Measurements from ENCODE around the gene CMSS1. TPM values are rescaled to one million over a fixed set of nuclear protein-coding genes. Genes with fewer than 3 reads are reported as not detected.

The CMSS1 gene
- total and polyA plus RNA-seq, 2 donors (not counting 1 experiment from before 2014, with no cell fraction given), result 7.3 to 22.8 TPM

DNA sequence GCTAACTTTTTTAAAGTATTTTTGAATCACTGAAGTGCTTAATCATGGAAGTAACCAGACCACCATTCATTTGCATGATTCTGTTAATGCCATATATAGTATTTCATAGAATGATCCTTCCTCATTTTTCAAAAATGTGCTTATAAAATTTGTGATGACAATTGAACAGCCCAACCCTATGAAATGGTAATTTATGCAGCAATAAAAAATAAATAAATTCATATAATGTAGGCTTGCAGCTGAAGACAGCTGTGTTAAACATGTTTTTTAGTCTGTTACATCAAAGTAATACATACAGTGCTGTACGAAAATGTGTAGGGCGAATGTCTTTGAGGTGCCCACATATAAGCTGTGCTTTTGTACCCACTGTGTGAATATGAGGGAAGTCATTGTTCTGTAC lies 165.0 kb downstream of the CMSS1 start:
- no peak overlapping the region for H3K27ac Mint-ChIP-seq
- H3K27me3 Mint-ChIP-seq, result no peaks in the 10 kb centered on the region
- no peak overlapping the region for H3K4me3 Mint-ChIP-seq
- H4K20me1 ChIP-seq (ENCODE audit: control insufficient read depth, insufficient read depth, low read length, poor library complexity, severe bottlenecking), result no peaks in the 10 kb centered on the region
- ChIA-PET CTCF (interaction anchor here (0.7 kb wide), 1 partner anchor 161 kb away, joined by 3 read pairs; no protein-coding TSS in a partner anchor), POLR2A (no interaction called here)
- H2AFZ ChIP-seq (ENCODE audit: insufficient read depth, low read depth, low read length, poor library complexity, severe bottlenecking), result no peak overlapping the region
- peaks cover 0 to 5% (median 0%) of the 10 kb centered on the region in 3 donors for H3K9me3 ChIP-seq (ENCODE audit: control extremely low read depth in 1 of 3, control insufficient read depth in 2 of 3, insufficient read depth in 1 of 3, low read length in 2 of 3)
- peaks cover 6% of the 10 kb centered on the region for H3K4me1 Mint-ChIP-seq
- no peak overlapping the region for H3K27ac ChIP-seq (ENCODE audit: low read length in 2 of 2)
- no peaks in the 10 kb centered on the region for H3K36me3 ChIP-seq (replicated peaks in 1 of 2; ENCODE audit: control extremely low read depth in 1 of 2, control insufficient read depth in 1 of 2, extremely low read depth in 1 of 2, insufficient read depth in 2 of 2, low read length in 1 of 2)
- intact Hi-C loops (cut with micrococcal nuclease), result no loop called here
- TF ChIP-seq, protein P1, sequence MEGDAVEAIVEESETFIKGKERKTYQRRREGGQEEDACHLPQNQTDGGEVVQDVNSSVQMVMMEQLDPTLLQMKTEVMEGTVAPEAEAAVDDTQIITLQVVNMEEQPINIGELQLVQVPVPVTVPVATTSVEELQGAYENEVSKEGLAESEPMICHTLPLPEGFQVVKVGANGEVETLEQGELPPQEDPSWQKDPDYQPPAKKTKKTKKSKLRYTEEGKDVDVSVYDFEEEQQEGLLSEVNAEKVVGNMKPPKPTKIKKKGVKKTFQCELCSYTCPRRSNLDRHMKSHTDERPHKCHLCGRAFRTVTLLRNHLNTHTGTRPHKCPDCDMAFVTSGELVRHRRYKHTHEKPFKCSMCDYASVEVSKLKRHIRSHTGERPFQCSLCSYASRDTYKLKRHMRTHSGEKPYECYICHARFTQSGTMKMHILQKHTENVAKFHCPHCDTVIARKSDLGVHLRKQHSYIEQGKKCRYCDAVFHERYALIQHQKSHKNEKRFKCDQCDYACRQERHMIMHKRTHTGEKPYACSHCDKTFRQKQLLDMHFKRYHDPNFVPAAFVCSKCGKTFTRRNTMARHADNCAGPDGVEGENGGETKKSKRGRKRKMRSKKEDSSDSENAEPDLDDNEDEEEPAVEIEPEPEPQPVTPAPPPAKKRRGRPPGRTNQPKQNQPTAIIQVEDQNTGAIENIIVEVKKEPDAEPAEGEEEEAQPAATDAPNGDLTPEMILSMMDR (IDR thresholded peaks at IDR 0.05), result no peak
- TF ChIP-seq EZH2 (IDR thresholded peaks at IDR 0.05; ENCODE audit: borderline replicate concordance, insufficient read depth, low read depth, low read length, poor library complexity, severe bottlenecking), result no peak
- H3K79me2 ChIP-seq (ENCODE audit: control insufficient read depth, insufficient read depth, low read length), result no peaks in the 10 kb centered on the region
- no peaks in the 10 kb centered on the region for H3K27me3 ChIP-seq (replicated peaks in 1 of 4; ENCODE audit: control extremely low read depth in 1 of 4, control insufficient read depth in 3 of 4, insufficient read depth in 4 of 4, low read length in 3 of 4)
- H3K4me2 ChIP-seq (replicated peaks; ENCODE audit: low read depth, low read length, poor library complexity, severe bottlenecking), result no peak overlapping the region
- H3K9ac ChIP-seq (ENCODE audit: low read length), result no peak overlapping the region
- DNase-seq, result no peak
- H3K4me1 ChIP-seq (ENCODE audit: control insufficient read depth in 2 of 2, insufficient read depth in 2 of 2, low read length in 2 of 2), result peaks cover 0 to 7% of the 10 kb centered on the region in 2 donors
- ATAC-seq (ENCODE audit: low read depth), result no peak
- no peak overlapping the region for H3K4me3 ChIP-seq (ENCODE audit: control extremely low read depth in 1 of 5, extremely low read depth in 1 of 5, insufficient read depth in 1 of 5, low read depth in 2 of 5, low read length in 4 of 5)
- no CpG with 5 or more reads among the region's 2 CpGs for WGBS (ENCODE audit: insufficient coverage)
- H3K9me3 Mint-ChIP-seq (ENCODE audit: insufficient read depth), result no peaks in the 10 kb centered on the region

DNA sequence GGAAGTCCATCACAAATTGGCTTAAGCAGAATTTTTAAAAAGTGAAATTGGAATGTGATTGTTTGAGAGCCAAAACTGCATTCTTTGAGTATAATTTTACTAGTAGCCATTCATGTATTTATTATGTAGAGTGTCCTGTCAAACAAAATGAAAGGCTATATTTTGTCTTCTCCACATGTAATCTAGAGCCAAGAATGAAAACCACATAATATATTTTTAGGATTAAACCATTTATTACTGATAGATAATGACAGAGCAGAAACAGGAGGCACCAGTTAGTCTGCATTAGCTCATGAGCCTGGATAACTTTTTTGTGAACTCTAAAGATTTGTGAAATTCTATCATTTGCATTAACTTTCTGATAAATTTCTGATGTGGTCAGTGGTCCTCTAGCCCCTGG lies 166.5 kb downstream of the CMSS1 start:
- peaks cover 0 to 7% of the 10 kb centered on the region in 2 donors for H3K4me1 ChIP-seq (ENCODE audit: control insufficient read depth in 2 of 2, insufficient read depth in 2 of 2, low read length in 2 of 2)
- H3K4me3 ChIP-seq (ENCODE audit: control extremely low read depth in 1 of 5, extremely low read depth in 1 of 5, insufficient read depth in 1 of 5, low read depth in 2 of 5, low read length in 4 of 5), result no peak overlapping the region
- ATAC-seq (ENCODE audit: low read depth) (no peak), DNase-seq (no peak)
- no peak overlapping the region for H3K27ac ChIP-seq (ENCODE audit: low read length in 2 of 2)
- H3K79me2 ChIP-seq (ENCODE audit: control insufficient read depth, insufficient read depth, low read length), result no peaks in the 10 kb centered on the region
- intact Hi-C loops (cut with micrococcal nuclease), result no loop called here
- Mint-ChIP-seq H3K27ac (no peak overlapping the region), H3K4me3 (no peak overlapping the region), H3K27me3 (no peaks in the 10 kb centered on the region), H3K4me1 (peaks cover 7% of the 10 kb centered on the region), H3K9me3 (ENCODE audit: insufficient read depth) (no peaks in the 10 kb centered on the region)
- POLR2A ChIA-PET, result no interaction called here
- TF ChIP-seq, protein P1 (IDR thresholded peaks at IDR 0.05), result no peak
- no peak for TF ChIP-seq EZH2 (IDR thresholded peaks at IDR 0.05; ENCODE audit: borderline replicate concordance, insufficient read depth, low read depth, low read length, poor library complexity, severe bottlenecking)
- no peak overlapping the region for H2AFZ ChIP-seq (ENCODE audit: insufficient read depth, low read depth, low read length, poor library complexity, severe bottlenecking)
- H3K4me2 ChIP-seq (replicated peaks; ENCODE audit: low read depth, low read length, poor library complexity, severe bottlenecking), result no peak overlapping the region
- no peaks in the 10 kb centered on the region for H3K27me3 ChIP-seq (replicated peaks in 1 of 4; ENCODE audit: control extremely low read depth in 1 of 4, control insufficient read depth in 3 of 4, insufficient read depth in 4 of 4, low read length in 3 of 4)
- H4K20me1 ChIP-seq (ENCODE audit: control insufficient read depth, insufficient read depth, low read length, poor library complexity, severe bottlenecking), result no peaks in the 10 kb centered on the region
- CTCF ChIA-PET, result no interaction called here
- no peaks in the 10 kb centered on the region for H3K36me3 ChIP-seq (replicated peaks in 1 of 2; ENCODE audit: control extremely low read depth in 1 of 2, control insufficient read depth in 1 of 2, extremely low read depth in 1 of 2, insufficient read depth in 2 of 2, low read length in 1 of 2)
- peaks cover 0 to 5% (median 0%) of the 10 kb centered on the region in 3 donors for H3K9me3 ChIP-seq (ENCODE audit: control extremely low read depth in 1 of 3, control insufficient read depth in 2 of 3, insufficient read depth in 1 of 3, low read length in 2 of 3)
- no peak overlapping the region for H3K9ac ChIP-seq (ENCODE audit: low read length)

Measured in B cell (primary cell).